Vagina (tissue), 2 donors: Measurements from ENCODE around the gene TPR. TPM values are rescaled to one million over a fixed set of nuclear protein-coding genes. Genes with fewer than 3 reads are reported as not detected.

ENCODE experiments used
- DNase-seq, 2 donors: peaks; one replicate each; pipeline ENCODE4 v3.0.0-alpha.2; 2017; ENCODE audit errors: extremely low spot score in 2 of 2
- H3K27ac ChIP-seq: fragments of 200-600 bp; sonication (generic); one replicate; pipeline ENCODE4 v1.5.1; 2019
- H3K27me3 ChIP-seq: fragments of 200-600 bp; sonication (generic); one replicate; pipeline ENCODE4 v1.5.1; 2019
- H3K36me3 ChIP-seq, 2 donors: fragments of 200-600 bp; sonication (generic); one replicate each; pipeline ENCODE4 v1.5.1; 2017 to 2019
- H3K4me1 ChIP-seq: fragments of 200-600 bp; sonication (generic); one replicate; pipeline ENCODE4 v1.5.1; 2019
- H3K4me3 ChIP-seq, 2 donors: fragments of 200-600 bp; sonication (generic); 1 replicate in 1 of 2; 2 replicates in 1 of 2; pipeline ENCODE4 v1.5.1; 2016 to 2019
- H3K9me3 ChIP-seq: fragments of 200-600 bp; sonication (generic); one replicate; pipeline ENCODE4 v1.5.1; 2019
- CTCF ChIP-seq, 3 experiments: fragments of 450-650 bp in 2 of 3; fragments of 200-600 bp in 1 of 3; sonication (generic) in 1 of 3; IDR thresholded peaks; one replicate each; pipeline ENCODE4 v1.5.1; 2017 to 2019; ENCODE audit warnings: antibody characterized with exemption in 3 of 3, mild to moderate bottlenecking in 2 of 3, moderate library complexity in 2 of 3
- POLR2A ChIP-seq, 2 donors: fragments of 450-650 bp; IDR thresholded peaks; one replicate each; pipeline ENCODE4 v1.6.1; 2017; ENCODE audit warnings: antibody characterized with exemption in 2 of 2, mild to moderate bottlenecking in 2 of 2, moderate library complexity in 2 of 2
- POLR2AphosphoS5 ChIP-seq, 2 donors: sonication (generic); formaldehyde crosslinking; IDR thresholded peaks; one replicate each; pipeline ENCODE4 v1.9.0; 2017; ENCODE audit warnings: antibody characterized with exemption in 2 of 2, mild to moderate bottlenecking in 2 of 2, low read depth in 1 of 2; ENCODE audit not compliant: insufficient read depth in 1 of 2
- intact Hi-C: fragments of 100-400 bp; cut with DNase I; formaldehyde crosslinking; loops from one replicate; pipeline ENCODE4 v1.15.1; 2023
- total RNA-seq: library from RNA; depleted of rRNA; stranded (reverse); fragments of >200 nt; gene quantifications from one replicate; pipeline ENCODE4 v1.2.3, GENCODE V29; 2016

The TPR gene
- total RNA-seq, 1 donor from 2014 or later: 70.5 TPM

- H3K4me1 ChIP-seq: no peaks in the 10 kb centered on the region
- no peaks in the 10 kb centered on the region for H3K9me3 ChIP-seq
- no peak overlapping the region for H3K4me3 ChIP-seq
- TF ChIP-seq CTCF (IDR thresholded peaks at IDR 0.05): no peak
- TF ChIP-seq POLR2A (IDR thresholded peaks at IDR 0.05): no peak
- TF ChIP-seq POLR2AphosphoS5 (IDR thresholded peaks at IDR 0.05; ENCODE audit: insufficient read depth in 1 of 2, low read depth in 1 of 2): no peak
- no peak overlapping the region for H3K27ac ChIP-seq
- no peaks in the 10 kb centered on the region for H3K27me3 ChIP-seq
- no peak for DNase-seq
- intact Hi-C loops: no loop called here
- H3K36me3 ChIP-seq: peaks cover 0 to 26% of the 10 kb centered on the region in 2 donors
These were observed 66.6 kb downstream of the TPR start for GRCh38 chr1:186308264-186309060.

- Histone ChIP-seq H3K27me3 (no peaks in the 10 kb centered on the region), H3K36me3 (peaks cover 0 to 16% of the 10 kb centered on the region in 2 donors), H3K9me3 (no peaks in the 10 kb centered on the region), H3K4me3 (no peak overlapping the region), H3K27ac (no peak overlapping the region), H3K4me1 (no peaks in the 10 kb centered on the region)
- intact Hi-C loops: no loop called here
- TF ChIP-seq POLR2A (IDR thresholded peaks at IDR 0.05): no peak
- TF ChIP-seq POLR2AphosphoS5 (IDR thresholded peaks at IDR 0.05; ENCODE audit: insufficient read depth in 1 of 2, low read depth in 1 of 2): no peak
- no peak for TF ChIP-seq CTCF (IDR thresholded peaks at IDR 0.05)
- no peak for DNase-seq
These were observed 67.6 kb downstream of the TPR start for GRCh38 chr1:186307445-186307844.

GRCh38 chr1:186306533-186306932 is 68.5 kb downstream of the TPR start:
- H3K27ac ChIP-seq: no peak overlapping the region
- no peaks in the 10 kb centered on the region for H3K4me1 ChIP-seq
- TF ChIP-seq POLR2AphosphoS5 (IDR thresholded peaks at IDR 0.05; ENCODE audit: insufficient read depth in 1 of 2, low read depth in 1 of 2) (no peak), POLR2A (IDR thresholded peaks at IDR 0.05) (no peak), CTCF (IDR thresholded peaks at IDR 0.05) (no peak)
- intact Hi-C loops: no loop called here
- peaks cover 0 to 8% of the 10 kb centered on the region in 2 donors for H3K36me3 ChIP-seq
- no peaks in the 10 kb centered on the region for H3K27me3 ChIP-seq
- no peaks in the 10 kb centered on the region for H3K9me3 ChIP-seq
- DNase-seq: no peak
- H3K4me3 ChIP-seq: no peak overlapping the region

- Histone ChIP-seq H3K27me3 (no peaks in the 10 kb centered on the region), H3K4me1 (no peaks in the 10 kb centered on the region), H3K4me3 (no peak overlapping the region), H3K36me3 (no peaks in the 10 kb centered on the region), H3K9me3 (no peaks in the 10 kb centered on the region), H3K27ac (no peak overlapping the region)
- TF ChIP-seq POLR2AphosphoS5 (IDR thresholded peaks at IDR 0.05; ENCODE audit: insufficient read depth in 1 of 2, low read depth in 1 of 2): no peak
- TF ChIP-seq POLR2A (IDR thresholded peaks at IDR 0.05): no peak
- TF ChIP-seq CTCF (IDR thresholded peaks at IDR 0.05): peak in 1 of 3 experiments; percentile 10
- intact Hi-C loops: no loop called here
- no peak for DNase-seq
These were observed 69.8 kb downstream of the TPR start for GRCh38 chr1:186304982-186305949.
